BLaER1 (cell line): ENCODE results near the gene ORC6.
A peak's percentile ranks its signal among the peaks of the same experiment; 100 is the strongest.
"Not testable (repeated sequence)": the region's sequence is repeated elsewhere in the genome, so short reads cannot be mapped to it uniquely, and the experiment has no call there.

ENCODE experiments used
- H3K27ac ChIP-seq: shearing (Covaris generic); formaldehyde crosslinking; 2 replicates; pipeline ENCODE4 v1.8.1; 2022
- H3K27me3 ChIP-seq: shearing (Covaris generic); formaldehyde crosslinking; 2 replicates; pipeline ENCODE4 v1.8.1; 2022
- H3K36me3 ChIP-seq: shearing (Covaris generic); formaldehyde crosslinking; 2 replicates; pipeline ENCODE4 v1.8.1; 2022
- H3K4me1 ChIP-seq: shearing (Covaris generic); formaldehyde crosslinking; 2 replicates; pipeline ENCODE4 v1.8.1; 2022
- H3K4me2 ChIP-seq: shearing (Covaris generic); formaldehyde crosslinking; 2 replicates; pipeline ENCODE4 v1.8.1; 2022
- H3K4me3 ChIP-seq: shearing (Covaris generic); formaldehyde crosslinking; 2 replicates; pipeline ENCODE4 v1.8.1; 2022
- H3K9ac ChIP-seq: shearing (Covaris generic); formaldehyde crosslinking; 2 replicates; pipeline ENCODE4 v1.8.1; 2022
- H3K9me3 ChIP-seq: shearing (Covaris generic); formaldehyde crosslinking; 2 replicates; pipeline ENCODE4 v1.8.1; 2022
- H4K20me1 ChIP-seq: shearing (Covaris generic); formaldehyde crosslinking; 2 replicates; pipeline ENCODE4 v1.8.1; 2022
- Cebpa-rat ChIP-seq: shearing (Covaris generic); IDR thresholded peaks from 2 replicates; pipeline ENCODE4 v1.8.1; 2022

ORC6 gene, protein sequence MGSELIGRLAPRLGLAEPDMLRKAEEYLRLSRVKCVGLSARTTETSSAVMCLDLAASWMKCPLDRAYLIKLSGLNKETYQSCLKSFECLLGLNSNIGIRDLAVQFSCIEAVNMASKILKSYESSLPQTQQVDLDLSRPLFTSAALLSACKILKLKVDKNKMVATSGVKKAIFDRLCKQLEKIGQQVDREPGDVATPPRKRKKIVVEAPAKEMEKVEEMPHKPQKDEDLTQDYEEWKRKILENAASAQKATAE

GRCh38 chr16:46689365-46690280, at the start of gene ORC6:
Gene ORC6 (plus strand): TSS chr16:46689659. CDS start chr16:46689706, 47 bp downstream.
- Histone ChIP-seq H3K4me1 (peaks cover 41% of the 10 kb centered on the region), H3K27me3 (no peaks in the 10 kb centered on the region), H3K4me3 (peak within 1 kb of the TSS; percentile 86), H3K9ac (peak within 1 kb of the TSS; percentile 88), H3K9me3 (no peaks in the 10 kb centered on the region), H4K20me1 (peaks cover 67% of the 10 kb centered on the region), H3K36me3 (peaks cover 17% of the 10 kb centered on the region), H3K27ac (peak within 1 kb of the TSS; percentile 82), H3K4me2 (peak within 1 kb of the TSS; percentile 92)
- TF ChIP-seq Cebpa-rat = no peak

DNA sequence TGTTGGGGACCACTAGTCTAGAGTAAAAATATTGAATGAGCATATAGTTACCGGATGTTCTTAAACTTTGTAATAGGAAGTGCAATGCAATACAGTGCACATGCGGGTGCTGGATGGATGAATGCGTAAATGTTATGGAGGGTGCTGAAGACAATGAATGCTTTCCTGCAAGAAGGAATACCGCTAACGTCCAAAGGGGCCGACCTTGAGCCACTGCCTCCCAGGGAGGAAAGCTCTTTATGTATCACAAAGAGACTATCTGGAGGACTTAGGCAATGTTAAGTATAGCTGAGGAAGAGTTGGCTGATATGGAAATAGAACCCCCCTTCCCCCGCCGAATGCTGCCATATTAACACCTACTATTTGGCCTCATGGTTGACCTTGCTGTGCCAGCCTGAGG, 40.8 kb upstream of the ORC6 start:
- H3K4me1 ChIP-seq = no peaks in the 10 kb centered on the region
- no peak overlapping the region for H3K4me2 ChIP-seq
- no peak overlapping the region for H3K27ac ChIP-seq

DNA sequence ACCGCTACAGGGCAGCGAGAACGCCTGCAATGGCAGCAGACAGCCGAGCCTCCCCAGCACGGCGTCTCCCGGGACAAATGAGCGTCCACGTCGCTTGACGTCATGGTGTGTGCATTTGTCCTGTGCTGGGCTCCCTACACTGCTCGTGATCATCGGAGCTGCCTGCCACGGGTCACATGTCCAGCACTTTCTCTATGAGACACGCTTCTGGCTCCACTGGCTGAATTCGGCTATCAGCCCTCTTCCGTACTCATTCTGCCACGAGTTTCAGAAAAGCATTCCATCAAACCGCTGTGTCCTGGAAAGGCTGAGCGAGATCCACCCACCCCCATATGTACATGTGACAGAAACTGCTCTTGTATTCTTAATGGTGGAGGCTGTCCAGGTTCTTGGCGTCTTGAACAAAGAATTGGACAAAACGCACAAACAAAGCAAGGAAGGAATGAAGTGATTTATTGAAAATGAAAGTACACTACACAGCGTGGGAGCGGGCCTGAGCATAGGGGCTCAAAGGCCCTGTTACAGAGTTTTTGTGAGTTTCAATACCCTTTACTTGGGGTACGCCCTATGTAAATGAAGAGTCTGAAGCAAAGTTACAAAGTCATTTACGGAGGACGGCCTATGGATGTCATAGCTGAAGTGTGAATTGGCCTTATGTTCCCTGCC, 39.7 kb upstream of the ORC6 start:
- Histone ChIP-seq H4K20me1 (no peaks in the 10 kb centered on the region), H3K9me3 (peaks cover 16% of the 10 kb centered on the region), H3K4me2 (no peak overlapping the region), H3K27ac (no peak overlapping the region), H3K4me1 (no peaks in the 10 kb centered on the region), H3K4me3 (no peak overlapping the region), H3K9ac (no peak overlapping the region), H3K27me3 (no peaks in the 10 kb centered on the region), H3K36me3 (peaks cover 8% of the 10 kb centered on the region)
- no peak for TF ChIP-seq Cebpa-rat

More for the DNA sequence above, 40.8 kb upstream of the ORC6 start:
- H3K9me3 ChIP-seq = peaks cover 10% of the 10 kb centered on the region; the same call in 1 of the 2 replicates
- no peaks in the 10 kb centered on the region for H3K27me3 ChIP-seq
- H3K4me3 ChIP-seq = no peak overlapping the region
- no peak overlapping the region for H3K9ac ChIP-seq
- no peak for TF ChIP-seq Cebpa-rat
- H4K20me1 ChIP-seq = no peaks in the 10 kb centered on the region
- no peaks in the 10 kb centered on the region for H3K36me3 ChIP-seq

DNA sequence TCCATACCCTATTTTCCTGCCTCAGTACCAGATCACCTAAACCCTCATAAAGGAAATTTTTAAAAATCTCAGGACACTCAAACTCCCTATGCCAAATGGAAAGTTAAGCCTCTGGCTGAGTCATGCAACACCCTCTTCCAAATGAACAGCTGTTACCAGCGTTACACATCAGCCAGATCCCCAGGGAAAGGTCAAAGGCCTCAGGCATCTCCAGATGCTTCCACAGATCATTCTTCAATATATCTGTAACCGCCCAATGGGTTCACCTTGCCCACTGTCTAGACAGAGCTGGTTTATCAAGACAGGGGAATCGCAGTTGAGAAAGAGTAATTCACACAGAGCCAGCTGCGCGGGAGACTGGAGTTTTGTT, 39.2 kb upstream of the ORC6 start:
- no peak for TF ChIP-seq Cebpa-rat
- peaks cover 13% of the 10 kb centered on the region for H3K36me3 ChIP-seq
- H3K4me1 ChIP-seq = no peaks in the 10 kb centered on the region
- no peak overlapping the region for H3K9ac ChIP-seq
- no peak overlapping the region for H3K4me3 ChIP-seq
- H4K20me1 ChIP-seq = no peaks in the 10 kb centered on the region
- no peak overlapping the region for H3K27ac ChIP-seq
- no peaks in the 10 kb centered on the region for H3K27me3 ChIP-seq
- H3K9me3 ChIP-seq = peaks cover 15% of the 10 kb centered on the region
- H3K4me2 ChIP-seq = no peak overlapping the region

DNA sequence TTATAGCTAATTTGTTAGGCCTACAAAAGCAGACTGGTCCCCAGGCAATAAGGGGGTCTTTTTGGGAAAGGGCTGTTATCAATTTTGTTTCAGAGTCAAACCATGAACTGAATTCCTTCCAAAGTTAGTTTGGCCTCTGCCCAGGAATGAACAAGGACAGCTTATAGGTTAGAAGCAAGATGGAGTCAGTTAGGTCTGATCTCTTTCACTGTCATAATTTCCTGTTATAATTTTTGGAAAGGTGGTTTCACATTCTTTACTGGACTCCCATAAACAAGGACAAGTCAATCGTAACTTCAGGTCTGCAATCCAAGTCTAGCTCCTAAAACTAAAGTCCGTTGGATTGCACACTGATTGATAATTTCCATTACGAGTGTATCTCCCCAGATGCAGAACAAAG, 38.2 kb upstream of the ORC6 start:
- peaks cover 23% of the 10 kb centered on the region for H3K36me3 ChIP-seq

GRCh38 chr16:46658925-46659324, 30.5 kb upstream of the ORC6 start:
- no peaks in the 10 kb centered on the region for H4K20me1 ChIP-seq
- TF ChIP-seq Cebpa-rat = no peak

More for the DNA sequence above, 38.2 kb upstream of the ORC6 start:
- no peak overlapping the region for H3K4me3 ChIP-seq
- H3K27ac ChIP-seq = no peak overlapping the region
- no peaks in the 10 kb centered on the region for H3K4me1 ChIP-seq
- H3K4me2 ChIP-seq = no peak overlapping the region
- H3K9me3 ChIP-seq = peaks cover 11% of the 10 kb centered on the region
- no peak overlapping the region for H3K9ac ChIP-seq
- TF ChIP-seq Cebpa-rat = no peak
- H3K27me3 ChIP-seq = no peaks in the 10 kb centered on the region
- no peaks in the 10 kb centered on the region for H4K20me1 ChIP-seq

GRCh38 chr16:46662123-46662522, 27.3 kb upstream of the ORC6 start:
- Histone ChIP-seq H3K4me1 (peaks cover 8% of the 10 kb centered on the region), H3K9ac (no peak overlapping the region), H3K27ac (no peak overlapping the region), H3K36me3 (peaks cover 99% of the 10 kb centered on the region), H3K27me3 (no peaks in the 10 kb centered on the region), H3K4me2 (no peak overlapping the region), H3K4me3 (no peak overlapping the region), H3K9me3 (no peaks in the 10 kb centered on the region), H4K20me1 (no peaks in the 10 kb centered on the region)
- TF ChIP-seq Cebpa-rat = no peak

More at GRCh38 chr16:46658925-46659324, 30.5 kb upstream of the ORC6 start:
- peak overlapping the region; percentile 40 for H3K4me2 ChIP-seq
- H3K4me1 ChIP-seq = peaks cover 8% of the 10 kb centered on the region
- no peaks in the 10 kb centered on the region for H3K27me3 ChIP-seq
- H3K9ac ChIP-seq = no peak overlapping the region
- H3K9me3 ChIP-seq = peaks cover 10% of the 10 kb centered on the region
- H3K36me3 ChIP-seq = peaks cover 99% of the 10 kb centered on the region
- no peak overlapping the region for H3K4me3 ChIP-seq
- no peak overlapping the region for H3K27ac ChIP-seq

DNA sequence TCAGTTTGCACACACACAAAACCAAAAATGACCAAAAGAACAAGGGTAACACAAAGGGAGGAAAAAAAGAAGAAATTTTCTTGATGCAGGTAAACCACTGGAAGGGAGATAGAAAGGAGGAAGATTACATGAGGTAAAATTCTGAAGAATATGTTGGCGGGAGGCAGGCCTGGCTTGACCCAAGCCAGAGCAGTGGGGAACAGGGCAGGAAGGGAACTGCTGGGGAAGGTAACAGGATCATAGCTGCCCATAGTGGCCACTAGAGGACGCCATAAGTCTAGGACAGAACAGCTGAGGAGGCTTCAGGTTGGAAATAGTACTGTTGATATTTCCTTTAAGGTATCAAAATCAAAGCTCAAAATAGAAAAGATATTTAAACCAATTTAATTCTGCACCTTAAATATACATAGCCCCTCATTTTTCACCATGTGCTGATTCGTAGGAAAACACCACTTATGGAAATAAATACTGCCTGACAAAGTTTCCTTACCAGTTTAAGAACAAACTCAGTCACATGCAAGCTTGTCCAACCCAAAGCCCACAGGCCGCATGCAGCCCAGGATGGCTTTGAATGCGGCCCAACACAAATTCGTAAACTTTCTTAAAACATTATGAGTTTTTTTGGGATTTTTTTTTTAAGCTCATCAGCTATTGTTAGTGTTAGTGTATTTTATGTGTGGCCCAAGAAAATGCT, 16.0 kb upstream of the ORC6 start:
- Histone ChIP-seq H4K20me1 (no peaks in the 10 kb centered on the region), H3K27ac (no peak overlapping the region), H3K4me2 (no peak overlapping the region), H3K4me1 (no peaks in the 10 kb centered on the region), H3K36me3 (peaks cover 96% of the 10 kb centered on the region), H3K9ac (no peak overlapping the region), H3K27me3 (no peaks in the 10 kb centered on the region), H3K9me3 (no peaks in the 10 kb centered on the region), H3K4me3 (no peak overlapping the region)
- TF ChIP-seq Cebpa-rat = no peak

DNA sequence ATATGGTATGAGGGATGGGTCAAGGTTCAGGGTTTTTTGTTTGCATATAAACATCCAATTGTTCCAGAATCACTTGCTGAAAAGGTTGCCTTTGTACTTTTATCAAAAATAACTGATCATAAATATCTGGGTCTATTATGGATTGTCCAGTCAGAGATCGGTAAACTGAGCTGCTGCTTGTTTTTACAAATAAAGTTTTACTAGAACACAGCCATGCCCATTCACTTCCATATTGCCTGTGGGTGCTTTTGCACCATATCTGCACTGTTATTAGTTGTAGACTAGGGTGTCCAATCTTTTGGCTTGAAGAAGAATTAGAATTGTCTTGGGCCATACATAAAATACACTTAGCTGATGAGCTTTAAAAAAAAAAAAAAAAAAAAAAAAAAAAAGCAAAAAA, 11.5 kb upstream of the ORC6 start:
- not testable (repeated sequence) for H3K27me3 ChIP-seq, H3K27ac ChIP-seq, H3K9ac ChIP-seq, H3K4me3 ChIP-seq, H3K9me3 ChIP-seq, H3K4me2 ChIP-seq, H3K4me1 ChIP-seq
- peaks cover 25% of the 10 kb centered on the region; the same call in 1 of the 2 replicates for H4K20me1 ChIP-seq
- peaks cover 82% of the 10 kb centered on the region for H3K36me3 ChIP-seq

DNA sequence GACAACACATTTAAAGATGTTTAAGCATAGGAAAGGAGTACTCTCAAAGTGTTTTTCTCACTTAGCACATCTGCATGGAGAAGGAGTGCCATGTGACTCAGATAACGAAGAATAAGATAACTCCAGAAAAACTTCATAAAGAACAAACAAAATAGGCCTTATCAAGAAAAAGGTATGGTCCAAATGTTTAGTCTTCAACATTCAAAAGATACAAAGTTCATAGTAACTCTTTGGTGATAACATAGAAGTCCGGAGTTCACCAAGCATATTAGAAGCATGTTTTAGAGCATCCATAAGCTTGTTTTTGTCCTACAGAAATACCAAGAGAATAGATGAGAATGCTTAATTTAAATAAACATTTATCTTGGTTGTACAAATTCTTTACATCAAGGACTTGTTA, 7.6 kb upstream of the ORC6 start:
- H3K9me3 ChIP-seq = not testable (repeated sequence)

More for the DNA sequence above, 7.6 kb upstream of the ORC6 start:
- not testable (repeated sequence) for H3K4me3 ChIP-seq, H3K4me2 ChIP-seq, H3K27ac ChIP-seq, H3K4me1 ChIP-seq, H3K27me3 ChIP-seq, H3K9ac ChIP-seq
- peaks cover 57% of the 10 kb centered on the region for H3K36me3 ChIP-seq
- peaks cover 64% of the 10 kb centered on the region for H4K20me1 ChIP-seq
